CD4-positive, alpha-beta T cell treated with Interleukin-15 for 1 hour (primary cell): ENCODE data around the gene GLUD1.
"Not testable (repeated sequence)": the region's sequence is repeated elsewhere in the genome, so short reads cannot be mapped to it uniquely, and the experiment has no call there.

Experiments
- DNase-seq: peaks from one replicate; pipeline ENCODE4 v3.0.0-alpha.2; 2020

GLUD1 gene

GRCh38 chr10:87089746-87090145 is 4.9 kb downstream of the GLUD1 start:
- no peak for DNase-seq

DNA sequence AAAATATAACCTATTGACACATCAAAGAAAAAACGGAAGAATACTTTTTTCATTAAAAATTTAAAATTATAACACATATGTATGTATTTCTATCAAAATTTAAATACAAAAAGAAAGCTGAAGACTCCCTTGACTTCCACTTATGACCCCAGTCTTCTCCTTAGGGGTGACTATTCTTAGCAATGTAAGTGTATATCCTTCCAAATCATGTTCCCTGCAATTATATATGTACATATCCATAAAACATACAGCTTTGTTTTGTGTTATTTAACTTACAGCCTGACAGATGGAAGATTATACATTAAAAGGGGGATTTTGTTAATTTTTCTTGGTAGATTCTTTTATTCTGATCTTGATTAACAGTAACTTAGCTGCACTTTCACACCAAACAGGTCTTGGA is 9.1 kb downstream of the GLUD1 start:
- no peak for DNase-seq

DNA sequence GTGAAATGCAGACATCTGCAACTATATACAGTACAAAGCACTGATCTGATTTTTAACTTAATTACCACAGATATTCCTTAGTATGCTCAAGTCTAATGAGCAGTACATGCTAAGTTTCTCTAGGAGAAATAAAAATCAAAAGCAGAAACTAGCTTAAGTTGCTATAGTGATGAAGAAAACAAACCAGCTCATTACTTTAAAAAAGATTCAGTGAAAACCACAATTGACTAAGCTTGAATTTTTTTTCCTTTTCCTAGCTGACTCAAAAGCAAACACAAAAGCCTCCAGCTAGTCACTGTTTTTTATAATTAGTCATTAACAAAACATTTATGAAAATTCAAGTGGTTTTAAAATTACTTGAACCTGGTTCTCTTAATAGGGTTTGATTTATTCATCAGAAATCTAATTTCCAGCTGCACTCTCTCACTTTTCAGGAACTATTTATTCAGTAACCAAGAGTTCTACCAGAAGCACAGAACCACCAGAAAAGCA is 10.3 kb downstream of the GLUD1 start:
- DNase-seq: not testable (repeated sequence)

- DNase-seq: peak; percentile 25
These were observed 10.9 kb downstream of the GLUD1 start for GRCh38 chr10:87083576-87084290.

- not testable (repeated sequence) for DNase-seq
These were observed 12.4 kb downstream of the GLUD1 start for GRCh38 chr10:87082219-87082618.

DNA sequence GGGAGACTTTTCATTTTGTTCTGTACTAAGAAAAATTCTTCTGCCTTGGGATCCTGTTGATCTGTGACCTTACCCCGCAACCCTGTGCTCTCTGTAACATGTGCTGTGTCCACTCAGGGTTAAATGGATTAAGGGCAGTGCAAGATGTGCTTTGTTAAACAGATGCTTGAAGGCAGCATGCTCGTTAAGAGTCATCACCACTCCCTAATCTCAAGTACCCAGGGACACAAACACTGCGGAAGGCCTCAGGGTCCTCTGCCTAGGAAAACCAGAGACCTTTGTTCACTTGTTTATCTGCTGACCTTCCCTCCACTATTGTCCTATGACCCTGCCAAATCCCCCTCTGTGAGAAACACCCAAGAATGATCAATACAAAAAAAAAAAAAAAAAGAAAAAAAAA is 13.1 kb downstream of the GLUD1 start:
- not testable (repeated sequence) for DNase-seq

- not testable (repeated sequence) for DNase-seq
These were observed 14.0 kb downstream of the GLUD1 start for GRCh38 chr10:87080621-87081020.

DNA sequence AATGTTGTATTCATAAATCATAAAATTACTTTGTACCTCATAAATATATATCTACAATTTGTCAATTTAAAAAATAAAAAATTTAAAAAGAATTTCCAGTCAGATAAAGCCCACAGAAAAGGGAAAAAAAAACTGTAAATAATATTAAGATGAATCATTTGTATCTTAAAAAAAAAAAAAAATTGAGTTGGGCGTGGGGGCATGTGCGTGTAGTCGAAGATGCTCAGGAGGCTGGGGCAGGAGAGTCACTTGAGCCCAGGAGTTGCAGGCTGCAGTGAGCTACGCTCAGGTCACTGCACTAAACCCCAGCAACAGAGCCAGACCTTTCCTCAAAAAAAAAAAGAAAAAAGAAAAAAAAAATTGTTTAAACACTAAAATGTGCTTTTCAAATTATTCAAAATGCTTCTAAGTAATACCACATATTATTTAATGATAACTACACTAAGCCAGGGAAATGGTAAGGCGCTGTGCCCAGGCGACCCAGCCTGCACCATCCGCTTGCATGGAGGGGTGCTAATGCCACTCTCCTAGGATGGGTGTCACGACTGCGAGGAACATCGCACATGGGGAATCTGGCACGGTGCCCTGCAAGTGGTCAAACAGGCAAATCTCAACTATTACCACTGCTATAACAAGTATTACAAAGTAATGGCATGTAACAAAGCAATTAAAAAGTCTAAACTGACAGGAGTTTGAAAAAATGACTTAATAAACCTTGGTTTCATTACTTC is 15.4 kb downstream of the GLUD1 start:
- DNase-seq: no peak

- DNase-seq: not testable (repeated sequence)
These were observed 18.2 kb downstream of the GLUD1 start for GRCh38 chr10:87076421-87076820.

- DNase-seq: no peak
These were observed 22.2 kb downstream of the GLUD1 start for GRCh38 chr10:87072449-87072848.

DNA sequence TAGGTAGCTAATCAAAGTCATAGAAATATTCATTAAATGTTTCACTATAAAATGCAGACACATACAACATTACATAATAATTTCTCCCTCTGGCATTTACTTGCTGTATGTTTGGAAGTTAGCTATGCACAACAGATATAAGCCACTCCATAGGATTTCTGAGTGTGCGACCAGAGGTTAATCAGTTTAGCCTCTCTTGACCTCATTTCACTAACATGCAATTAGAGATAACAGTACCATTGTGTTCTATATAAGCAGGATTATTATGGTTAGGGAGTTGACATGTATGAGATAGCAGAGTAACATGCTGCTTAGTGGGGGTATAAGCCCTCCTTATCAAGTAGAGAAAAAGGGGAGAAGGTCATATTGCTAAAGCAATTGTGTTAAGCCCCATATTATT is 26.4 kb downstream of the GLUD1 start:
- DNase-seq: no peak

DNA sequence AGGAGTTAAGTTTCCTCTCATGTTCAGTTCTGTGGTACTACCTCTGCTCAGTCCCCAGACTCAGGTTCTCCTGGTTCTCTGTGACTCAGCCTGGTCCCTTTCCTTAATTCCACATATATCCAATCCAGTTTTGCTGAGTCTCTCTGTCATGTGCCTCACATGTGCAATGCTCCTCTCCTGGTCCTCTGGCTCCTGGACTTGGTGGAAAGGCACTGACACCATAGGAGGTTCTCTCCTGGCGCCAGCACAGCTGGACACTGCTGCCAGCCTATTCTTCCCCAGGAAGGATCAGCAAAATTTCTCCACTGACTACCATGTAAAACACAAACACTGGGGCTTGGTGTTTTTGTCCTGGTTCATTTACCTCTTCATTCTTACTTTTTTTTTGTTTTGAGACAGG is 27.8 kb downstream of the GLUD1 start:
- DNase-seq: no peak

DNA sequence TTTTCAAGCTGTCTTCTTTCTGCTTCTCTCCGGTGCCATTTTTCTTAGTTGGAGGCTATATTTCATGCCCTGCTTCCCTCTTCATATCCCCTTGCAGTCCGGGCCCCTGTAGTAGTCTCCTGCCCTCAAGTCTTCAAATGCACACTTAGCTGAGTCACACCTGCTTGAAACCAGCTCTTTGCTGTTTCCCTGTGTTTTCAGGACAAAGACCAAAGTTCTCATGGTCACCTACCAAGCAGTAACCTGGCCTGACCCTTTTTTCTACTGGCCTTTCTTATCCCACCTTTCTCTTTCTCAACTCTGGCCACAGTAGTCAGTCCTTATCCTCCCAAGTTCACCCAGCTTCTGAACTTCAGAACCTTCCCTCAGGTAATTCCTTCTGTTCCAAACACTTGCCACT is 28.5 kb downstream of the GLUD1 start:
- no peak for DNase-seq

DNA sequence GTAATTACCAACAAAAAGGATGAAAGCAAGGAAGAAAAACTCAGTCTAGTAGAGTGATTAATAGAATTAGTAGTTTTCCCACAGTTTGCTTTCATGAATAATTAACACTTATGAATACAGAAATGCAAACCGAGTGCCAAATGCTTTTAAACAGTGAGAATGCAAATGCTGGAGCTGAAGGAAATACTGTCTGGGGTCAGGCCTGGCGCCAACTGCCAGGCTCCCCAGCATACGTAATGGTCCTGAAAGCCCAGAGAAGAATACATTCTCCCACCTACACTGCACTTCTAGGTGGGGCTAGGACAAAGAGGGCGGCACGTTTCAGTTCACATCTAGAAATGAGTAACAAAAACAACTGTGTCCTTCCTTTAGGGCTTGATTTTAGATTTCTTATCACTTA is 30.0 kb downstream of the GLUD1 start:
- no peak for DNase-seq

- DNase-seq: no peak
These were observed 34.2 kb downstream of the GLUD1 start for GRCh38 chr10:87060280-87060928.

- no peak for DNase-seq
These were observed 35.2 kb downstream of the GLUD1 start for GRCh38 chr10:87059401-87059800.

DNA sequence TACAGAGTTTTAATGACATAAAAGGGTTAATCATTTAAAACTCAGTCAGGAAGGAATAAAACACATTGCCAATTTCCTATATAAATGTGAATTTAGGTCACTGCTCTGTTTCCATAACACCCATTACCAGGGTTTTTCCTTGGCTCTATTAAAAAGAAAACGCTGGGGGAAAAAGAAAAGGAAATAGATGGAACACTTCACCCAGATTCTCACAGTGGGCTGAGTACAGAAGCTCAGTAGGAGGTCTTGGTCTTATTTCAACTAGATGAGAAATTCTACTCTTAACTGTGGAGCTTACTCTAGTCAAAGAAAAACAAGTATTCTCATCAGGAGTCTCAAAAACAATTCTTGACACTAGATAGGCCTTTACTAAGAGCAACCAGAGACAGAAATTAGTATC is 36.5 kb downstream of the GLUD1 start:
- DNase-seq: no peak

DNA sequence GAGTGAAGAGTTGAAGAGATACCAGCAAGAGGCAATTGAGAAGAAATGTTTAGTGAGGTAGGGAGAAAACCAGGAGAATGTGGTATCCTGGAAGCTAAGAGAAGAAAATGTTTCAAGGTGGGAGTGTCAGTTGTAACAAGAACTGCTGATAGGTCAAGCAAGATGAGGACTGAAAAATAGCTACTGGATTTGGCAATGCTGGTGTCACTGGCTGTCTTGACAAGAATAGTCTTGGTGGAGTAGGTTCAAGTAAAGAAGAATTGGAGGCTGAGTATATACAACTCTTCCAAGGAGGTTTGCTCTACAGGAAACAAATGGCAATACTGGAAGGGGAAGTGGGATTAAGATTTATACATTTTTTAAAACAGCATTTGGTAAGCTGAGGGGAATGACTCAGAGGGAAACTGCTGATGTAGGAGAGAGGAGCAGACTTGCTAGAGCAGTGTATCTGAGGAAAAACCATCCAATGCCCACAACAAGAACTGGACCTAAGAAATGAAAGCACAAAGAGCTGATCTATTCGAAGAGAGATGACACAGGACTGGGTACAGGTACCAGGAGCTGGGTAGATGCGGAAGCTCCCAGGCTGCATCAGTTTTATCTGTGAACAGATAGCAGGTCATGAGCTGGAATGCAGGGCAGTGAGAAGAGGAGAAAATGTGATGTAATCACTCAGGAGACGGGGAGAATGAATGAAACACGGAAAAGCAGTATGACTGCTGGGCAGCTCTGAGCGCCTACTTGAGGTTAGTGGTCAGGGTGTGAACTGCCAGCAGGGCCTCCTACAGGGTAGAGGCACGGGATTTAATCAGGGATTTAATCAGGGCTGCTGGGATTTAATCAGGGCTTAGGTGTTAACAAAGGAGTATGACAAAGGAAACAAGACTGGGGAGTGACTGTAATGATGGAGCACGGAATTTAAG is 40.0 kb downstream of the GLUD1 start:
- no peak for DNase-seq

DNA sequence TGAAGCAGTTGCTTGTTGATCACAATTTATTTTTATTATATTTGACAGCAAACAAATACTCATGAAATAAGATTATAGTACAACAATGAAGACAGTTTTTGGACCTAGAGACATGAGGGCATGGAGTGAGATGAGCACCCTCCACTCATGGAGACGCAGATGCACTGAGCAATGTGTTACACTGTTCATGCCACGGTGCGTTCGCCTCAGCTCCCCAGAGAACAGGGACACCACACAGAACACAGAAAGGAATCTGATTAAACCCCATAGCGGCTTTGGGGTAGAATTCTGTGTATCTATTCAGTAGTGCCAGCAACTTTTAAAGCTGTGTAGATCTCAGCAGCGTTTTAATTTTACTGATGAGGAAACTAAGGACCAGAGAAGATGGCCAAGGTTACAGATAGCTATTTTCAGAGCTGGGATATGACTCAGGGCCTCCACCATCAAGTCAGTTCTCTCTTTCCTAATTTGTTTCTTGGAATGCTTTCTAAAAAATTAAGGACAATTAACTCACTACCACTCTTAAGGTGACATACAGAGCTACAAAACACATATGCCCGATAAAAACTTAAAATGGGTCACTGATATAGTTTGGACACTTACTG is 41.0 kb downstream of the GLUD1 start:
- no peak for DNase-seq

GRCh38 chr10:87053111-87053510 is 41.5 kb downstream of the GLUD1 start:
- DNase-seq: no peak

GRCh38 chr10:87045434-87045938 is 49.2 kb downstream of the GLUD1 start:
- DNase-seq: no peak

- not testable (repeated sequence) for DNase-seq
These were observed 51.1 kb downstream of the GLUD1 start for GRCh38 chr10:87043579-87043978.
